HCT116 (cell line): ENCODE data around the gene SLC19A1. TPM values are rescaled to one million over a fixed set of nuclear protein-coding genes. Genes with fewer than 3 reads are reported as not detected.

Source experiments
- ATAC-seq: fragments of 200-7000 bp; cut with Tn5 transposase; 2 replicates; pipeline ENCODE4 v1.9.1; 2020; ENCODE audit warnings: mild to moderate bottlenecking, moderate library complexity
- BruUV-seq: library from RNA; stranded (reverse); fragments of 400-500 nt; replicated peaks from 2 replicates; lab custom pipeline; 2021; lab: Mats Ljungman, UMichigan
- CTCF ChIA-PET: fragments of 300-600 bp; sonication (Branson Sonifier 250); formaldehyde crosslinking; loops from one replicate; lab custom pipeline; 2021; ENCODE audit warnings: antibody characterized with exemption; lab: Charles Lee
- POLR2A ChIA-PET: fragments of 300-600, 350-600 bp; sonication (Branson Sonifier 250); formaldehyde crosslinking; loops from one replicate; lab custom pipeline; 2021; ENCODE audit warnings: antibody characterized with exemption; lab: Charles Lee
- RAD21 ChIA-PET, 2 experiments: fragments of 300-600 bp; sonication (Branson Sonifier 250); formaldehyde crosslinking; loops; one replicate each; lab custom pipeline; 2023; ENCODE audit warnings: low total read pairs in 2 of 2; ENCODE audit not compliant: uncharacterized antibody in 2 of 2, unreplicated experiment in 2 of 2, low non-redundant PET in 1 of 2; lab: Charles Lee
- DNase-seq: peaks from one replicate; pipeline ENCODE4 v3.0.0-alpha.2; 2010; ENCODE audit warnings: low read depth, low spot score
- H2AFZ ChIP-seq: fragments of 200-600 bp; shearing (Covaris generic), sonication (generic); 2 replicates; pipeline ENCODE4 v1.6.1; 2017; ENCODE audit warnings: low read depth, mixed run types, mixed read lengths, antibody characterized with exemption, low read length; ENCODE audit not compliant: poor library complexity, severe bottlenecking
- H3K27ac ChIP-seq: 2 replicates; pipeline ENCODE4 v1.5.1; 2012; ENCODE audit warnings: low read depth, low read length
- H3K27me3 ChIP-seq: fragments of 200-600 bp; sonication (generic); 2 replicates; pipeline ENCODE4 v1.6.1; 2016; ENCODE audit warnings: mixed run types, low read length, mixed read lengths; ENCODE audit not compliant: insufficient read depth
- H3K36me3 ChIP-seq, 2 experiments: fragments of 200-500 bp in 1 of 2; fragments of 200-600 bp in 1 of 2; sonication (Bioruptor generic) in 1 of 2; sonication (generic) in 1 of 2; 2 replicates each; pipeline versions ENCODE4 v1.5.1 to v1.6.1; 2014 to 2016; ENCODE audit warnings: low read length in 2 of 2, inconsistent platforms in 1 of 2, mixed read lengths in 1 of 2, mixed run types in 1 of 2; ENCODE audit not compliant: insufficient read depth in 2 of 2, control insufficient read depth in 1 of 2
- H3K4me1 ChIP-seq, 2 experiments: fragments of 200-600 bp in 1 of 2; sonication (generic) in 1 of 2; 2 replicates each; pipeline versions ENCODE4 v1.5.1 to v1.6.1; 2012 to 2017; ENCODE audit warnings: low read length in 2 of 2, inconsistent platforms in 1 of 2, mild to moderate bottlenecking in 1 of 2, mixed read lengths in 1 of 2, mixed run types in 1 of 2, moderate library complexity in 1 of 2; ENCODE audit not compliant: insufficient read depth in 2 of 2, control insufficient read depth in 1 of 2
- H3K4me2 ChIP-seq: fragments of 200-600 bp; sonication (generic); 2 replicates; pipeline ENCODE4 v1.6.1; 2017; ENCODE audit warnings: mixed run types, low read length, mixed read lengths
- H3K4me3 ChIP-seq, 2 experiments: fragments of 200-600 bp in 1 of 2; sonication (generic) in 1 of 2; replicated peaks in 1 of 2; 2 replicates each; pipeline ENCODE4 v1.5.1; 2011 to 2016; ENCODE audit warnings: low read length in 2 of 2, control low read depth in 1 of 2, low read depth in 1 of 2, mild to moderate bottlenecking in 1 of 2, mixed read lengths in 1 of 2, mixed run types in 1 of 2
- H3K79me2 ChIP-seq: fragments of 200-600 bp; sonication (generic); 2 replicates; pipeline ENCODE4 v1.6.1; 2017; ENCODE audit warnings: mild to moderate bottlenecking, mixed run types, low read length, moderate library complexity, mixed read lengths; ENCODE audit not compliant: insufficient read depth
- H3K9ac ChIP-seq: fragments of 200-600 bp; sonication (generic); 2 replicates; pipeline ENCODE4 v1.6.1; 2016; ENCODE audit warnings: low read length, mixed read lengths
- H3K9me2 ChIP-seq: fragments of 200-600 bp; sonication (generic), shearing (Covaris generic); 2 replicates; pipeline ENCODE4 v1.6.1; 2017; ENCODE audit warnings: mixed run types, mild to moderate bottlenecking, moderate library complexity; ENCODE audit not compliant: insufficient read depth
- H3K9me3 ChIP-seq, 2 experiments: fragments of 200-500 bp in 1 of 2; fragments of 200-600 bp in 1 of 2; sonication (Bioruptor generic) in 1 of 2; sonication (generic) in 1 of 2; 2 replicates each; pipeline ENCODE4 v1.6.1; 2014 to 2017; ENCODE audit warnings: low read length in 2 of 2, mixed read lengths in 2 of 2, inconsistent platforms in 1 of 2, low read depth in 1 of 2, mild to moderate bottlenecking in 1 of 2, mixed run types in 1 of 2, moderate library complexity in 1 of 2; ENCODE audit not compliant: control insufficient read depth in 1 of 2, insufficient read depth in 1 of 2
- H4K20me1 ChIP-seq: fragments of 200-600 bp; sonication (generic), shearing (Covaris generic); 2 replicates; pipeline ENCODE4 v1.6.1; 2017; ENCODE audit warnings: mixed run types, mild to moderate bottlenecking, moderate library complexity; ENCODE audit not compliant: insufficient read depth
- ATF3 ChIP-seq: IDR thresholded peaks from 2 replicates; pipeline ENCODE4 v1.6.1; 2012
- CBX3 ChIP-seq: IDR thresholded peaks from 2 replicates; pipeline ENCODE4 v1.6.1; 2012; ENCODE audit warnings: low read depth
- CEBPB ChIP-seq: IDR thresholded peaks from 2 replicates; pipeline ENCODE4 v1.6.1; 2012; ENCODE audit warnings: low read depth
- CTCF ChIP-seq, 3 experiments: fragments of 200-600 bp in 1 of 3; sonication (generic) in 1 of 3; IDR thresholded peaks in 2 of 3; conservative IDR thresholded peaks in 1 of 3; 2 replicates each; pipeline ENCODE4 v1.5.1; 2012 to 2017; ENCODE audit warnings: low read depth in 2 of 3, low read length in 2 of 3, antibody characterized with exemption in 1 of 3, borderline replicate concordance in 1 of 3, control low read depth in 1 of 3, mild to moderate bottlenecking in 1 of 3, mixed read lengths in 1 of 3, mixed run types in 1 of 3, moderate library complexity in 1 of 3; ENCODE audit not compliant: insufficient read depth in 1 of 3
- EGR1 ChIP-seq: IDR thresholded peaks from 2 replicates; pipeline ENCODE4 v1.6.1; 2012; ENCODE audit warnings: low read depth
- ELF1 ChIP-seq: IDR thresholded peaks from 2 replicates; pipeline ENCODE4 v1.6.1; 2012; ENCODE audit warnings: low read depth, borderline replicate concordance
- EZH2 ChIP-seq: fragments of 200-600 bp; sonication (generic); IDR thresholded peaks from 2 replicates; pipeline ENCODE4 v1.6.1; 2017; ENCODE audit warnings: antibody characterized with exemption, mixed run types
- EZH2phosphoT487 ChIP-seq: fragments of 200-600 bp; IDR thresholded peaks from 2 replicates; pipeline ENCODE4 v1.6.1; 2018; ENCODE audit warnings: antibody characterized with exemption, borderline replicate concordance
- FOSL1 ChIP-seq: IDR thresholded peaks from 2 replicates; pipeline ENCODE4 v1.6.1; 2012; ENCODE audit warnings: low read depth
- JUND ChIP-seq: IDR thresholded peaks from 2 replicates; pipeline ENCODE4 v1.6.1; 2012
- MAX ChIP-seq: IDR thresholded peaks from 2 replicates; pipeline ENCODE4 v1.6.1; 2012
- POLR2A ChIP-seq: IDR thresholded peaks from 2 replicates; pipeline ENCODE4 v1.7.0; 2011; ENCODE audit warnings: borderline replicate concordance; ENCODE audit not compliant: insufficient read depth, insufficient read length; ENCODE audit errors: extremely low read depth
- RAD21 ChIP-seq: IDR thresholded peaks from 2 replicates; pipeline ENCODE4 v1.6.1; 2012; ENCODE audit warnings: low read depth, mild to moderate bottlenecking
- SIN3A ChIP-seq: IDR thresholded peaks from 2 replicates; pipeline ENCODE4 v1.6.1; 2012; ENCODE audit warnings: low read depth
- SP1 ChIP-seq: IDR thresholded peaks from 2 replicates; pipeline ENCODE4 v1.6.1; 2012; ENCODE audit warnings: low read depth
- YY1 ChIP-seq: IDR thresholded peaks from 2 replicates; pipeline ENCODE4 v1.6.1; 2011; ENCODE audit warnings: low read length, low read depth, moderate library complexity, mild to moderate bottlenecking; ENCODE audit not compliant: insufficient replicate concordance; ENCODE audit errors: extremely low read depth
- ZBTB33 ChIP-seq: IDR thresholded peaks from 2 replicates; pipeline ENCODE4 v1.6.1; 2011; ENCODE audit warnings: mild to moderate bottlenecking, low read length, moderate library complexity; ENCODE audit not compliant: insufficient replicate concordance; ENCODE audit errors: extremely low read depth
- ZFX ChIP-seq: fragments of 450-650 bp; IDR thresholded peaks from 2 replicates; pipeline ENCODE4 v1.6.1; 2017
- ZNF274 ChIP-seq: fragments of 200-500 bp; sonication (Bioruptor generic); IDR thresholded peaks from 2 replicates; pipeline ENCODE4 v1.6.1; 2014; ENCODE audit warnings: mild to moderate bottlenecking, low read depth, low read length, inconsistent platforms
- intact Hi-C: fragments of 100-400 bp; cut with micrococcal nuclease; formaldehyde crosslinking; loops from 2 replicates; pipeline ENCODE4 v1.10.0; 2022
- total RNA-seq: library from RNA; stranded (reverse); gene quantifications from one replicate; pipeline ENCODE4 v1.2.1, GENCODE V29; 2021; ENCODE audit not compliant: unreplicated experiment

SLC19A1 gene
- total RNA-seq, 1 experiment from 2014 or later: 50.2 TPM

- H3K9ac ChIP-seq: no peak overlapping the region
- no peaks in the 10 kb centered on the region for H3K9me2 ChIP-seq
- H3K36me3 ChIP-seq: no peaks in the 10 kb centered on the region
- H3K27me3 ChIP-seq: no peaks in the 10 kb centered on the region
- TF ChIP-seq YY1 (no peak), EZH2phosphoT487 (no peak), CBX3 (no peak), CTCF (IDR thresholded peaks at IDR 0.05 in 2 of 3, conservative IDR thresholded peaks at IDR 0.05 in 1 of 3; ENCODE audit: borderline replicate concordance in 1 of 3, insufficient read depth in 1 of 3, low read depth in 2 of 3, low read length in 2 of 3) (no peak), MAX (no peak), SIN3A (no peak), EGR1 (no peak), ZNF274 (no peak), SP1 (no peak), CEBPB (no peak), JUND (no peak), ATF3 (no peak), ZBTB33 (no peak), EZH2 (no peak), ELF1 (no peak), FOSL1 (no peak), POLR2A (no peak), ZFX (no peak), RAD21 (no peak)
- H3K9me3 ChIP-seq: no peaks in the 10 kb centered on the region
- H3K4me1 ChIP-seq: peaks cover 3 to 13% of the 10 kb centered on the region in 2 experiments; a peak in 2 of 4 replicates
- ChIA-PET POLR2A (no interaction called here), RAD21 (no interaction called here), CTCF (interaction anchor here (1.1 to 1.5 kb wide), 2 partner anchors 168 to 320 kb away, joined by 3 to 6 read pairs; no protein-coding TSS in a partner anchor)
- no TSS peak for BruUV-seq
- H3K79me2 ChIP-seq: no peaks in the 10 kb centered on the region
- no peak for ATAC-seq
- no peak for DNase-seq
- H4K20me1 ChIP-seq: no peaks in the 10 kb centered on the region
- H3K4me3 ChIP-seq: no peak overlapping the region
- H3K27ac ChIP-seq: 0 out of 2 replicates have a peak overlapping the region, but pooled peaks have one; percentile 2
- intact Hi-C loops: no loop called here
- H2AFZ ChIP-seq: no peak overlapping the region
- no peak overlapping the region for H3K4me2 ChIP-seq
Measured at GRCh38 chr21:45460611-45461368, 81.5 kb downstream of the SLC19A1 start.
